ENCODE measurements around the gene RALGDS. TPM values are rescaled to one million over a fixed set of nuclear protein-coding genes. Genes with fewer than 3 reads are reported as not detected.

RALGDS gene
- total RNA-seq, 1 donor: 13.8 TPM

DNA sequence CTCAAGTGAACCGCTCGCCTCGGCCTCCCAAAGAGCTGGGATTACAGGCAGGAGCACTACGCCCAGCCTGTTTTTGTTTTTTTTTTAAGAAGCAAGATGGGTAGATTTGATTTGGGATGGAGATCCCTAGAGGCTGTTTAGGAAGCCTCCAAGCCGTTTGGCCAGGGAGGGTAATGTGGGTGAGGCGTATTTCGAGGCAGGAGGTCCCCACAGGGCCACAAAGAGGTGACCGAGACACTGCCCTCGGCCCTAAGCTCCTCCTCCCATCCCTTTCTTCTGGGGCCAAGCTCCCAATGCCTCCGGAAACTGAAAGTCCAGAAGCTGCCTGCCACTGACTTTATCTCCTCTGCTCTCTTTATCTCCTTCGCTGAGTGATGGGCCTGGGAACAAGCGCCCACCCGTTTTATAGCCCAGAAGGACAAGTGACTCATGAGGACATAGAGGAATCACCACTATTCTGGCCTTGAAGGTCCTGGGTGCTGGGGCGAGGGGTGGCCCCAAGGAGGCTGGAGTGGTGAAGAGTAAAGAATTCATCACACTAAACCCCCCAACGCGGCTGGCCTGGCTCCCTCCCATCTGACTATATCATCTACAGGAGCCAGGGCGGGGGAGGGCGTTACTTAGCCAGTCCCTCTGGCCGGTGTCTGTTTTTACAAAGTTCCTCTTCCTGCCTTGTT is 2.0 kb upstream of the RALGDS start:
- TF ChIP-seq, protein P1, sequence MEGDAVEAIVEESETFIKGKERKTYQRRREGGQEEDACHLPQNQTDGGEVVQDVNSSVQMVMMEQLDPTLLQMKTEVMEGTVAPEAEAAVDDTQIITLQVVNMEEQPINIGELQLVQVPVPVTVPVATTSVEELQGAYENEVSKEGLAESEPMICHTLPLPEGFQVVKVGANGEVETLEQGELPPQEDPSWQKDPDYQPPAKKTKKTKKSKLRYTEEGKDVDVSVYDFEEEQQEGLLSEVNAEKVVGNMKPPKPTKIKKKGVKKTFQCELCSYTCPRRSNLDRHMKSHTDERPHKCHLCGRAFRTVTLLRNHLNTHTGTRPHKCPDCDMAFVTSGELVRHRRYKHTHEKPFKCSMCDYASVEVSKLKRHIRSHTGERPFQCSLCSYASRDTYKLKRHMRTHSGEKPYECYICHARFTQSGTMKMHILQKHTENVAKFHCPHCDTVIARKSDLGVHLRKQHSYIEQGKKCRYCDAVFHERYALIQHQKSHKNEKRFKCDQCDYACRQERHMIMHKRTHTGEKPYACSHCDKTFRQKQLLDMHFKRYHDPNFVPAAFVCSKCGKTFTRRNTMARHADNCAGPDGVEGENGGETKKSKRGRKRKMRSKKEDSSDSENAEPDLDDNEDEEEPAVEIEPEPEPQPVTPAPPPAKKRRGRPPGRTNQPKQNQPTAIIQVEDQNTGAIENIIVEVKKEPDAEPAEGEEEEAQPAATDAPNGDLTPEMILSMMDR (IDR thresholded peaks at IDR 0.05; ENCODE audit: insufficient read depth, low read depth, low read length): no peak
- no peak overlapping the region for H3K4me3 ChIP-seq (ENCODE audit: low read depth, low read length)
- DNase-seq (ENCODE audit: low read depth): peak; percentile 78

DNA sequence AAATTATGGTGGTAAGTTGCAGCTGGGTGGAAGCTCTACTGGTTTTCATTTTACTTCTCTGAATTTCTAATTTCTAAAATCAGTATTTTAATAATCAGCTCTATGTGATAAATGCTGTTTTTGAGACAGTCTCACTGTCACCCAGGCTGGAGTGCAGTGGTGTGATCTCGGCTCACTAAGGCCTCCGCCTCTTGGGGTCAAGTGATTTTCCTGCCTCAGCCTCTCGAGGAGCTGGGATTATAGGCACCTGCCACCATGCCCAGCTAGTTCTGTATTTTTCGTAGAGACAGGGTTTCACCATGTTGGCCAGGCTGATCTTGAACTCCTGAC is 1.5 kb upstream of the RALGDS start:
- DNase-seq (ENCODE audit: low read depth): no peak
- TF ChIP-seq, protein P1 (IDR thresholded peaks at IDR 0.05; ENCODE audit: insufficient read depth, low read depth, low read length): no peak
- no peak overlapping the region for H3K4me3 ChIP-seq (ENCODE audit: low read depth, low read length)

DNA sequence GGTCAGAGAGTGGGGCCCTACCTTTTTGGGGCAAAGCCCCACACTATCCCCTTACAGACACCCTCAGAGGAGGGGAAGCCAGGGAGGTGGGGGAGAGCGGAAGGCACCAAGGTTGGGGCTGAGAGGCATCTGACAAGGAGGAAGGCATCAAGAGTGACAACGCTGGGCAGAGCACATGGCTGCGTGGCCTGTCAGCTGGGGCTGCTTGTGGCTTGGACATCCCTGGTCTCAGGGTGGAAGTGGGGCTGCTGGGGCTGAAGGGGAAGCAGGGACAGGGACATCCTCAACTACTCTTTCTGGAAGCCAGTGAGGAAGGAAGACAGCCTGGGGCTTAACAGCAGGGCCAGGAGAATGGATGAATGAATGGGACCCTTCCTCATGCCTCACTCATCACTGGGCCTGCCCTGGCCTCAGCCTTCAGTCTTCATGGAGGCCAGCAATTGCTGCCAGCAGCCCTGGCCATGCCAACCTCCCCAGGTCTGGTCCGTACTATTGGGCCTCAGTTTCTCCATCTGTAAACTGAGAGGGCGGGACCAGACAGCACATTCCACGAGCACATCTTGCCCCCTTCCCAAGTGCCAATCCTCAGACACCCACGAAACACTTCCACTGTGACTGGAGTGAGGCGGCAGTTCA is 993 bp upstream of the RALGDS start:
- TF ChIP-seq, protein P1 (IDR thresholded peaks at IDR 0.05; ENCODE audit: insufficient read depth, low read depth, low read length): no peak
- no peak overlapping the region for H3K4me3 ChIP-seq (ENCODE audit: low read depth, low read length)
- no peak for DNase-seq (ENCODE audit: low read depth)

DNA sequence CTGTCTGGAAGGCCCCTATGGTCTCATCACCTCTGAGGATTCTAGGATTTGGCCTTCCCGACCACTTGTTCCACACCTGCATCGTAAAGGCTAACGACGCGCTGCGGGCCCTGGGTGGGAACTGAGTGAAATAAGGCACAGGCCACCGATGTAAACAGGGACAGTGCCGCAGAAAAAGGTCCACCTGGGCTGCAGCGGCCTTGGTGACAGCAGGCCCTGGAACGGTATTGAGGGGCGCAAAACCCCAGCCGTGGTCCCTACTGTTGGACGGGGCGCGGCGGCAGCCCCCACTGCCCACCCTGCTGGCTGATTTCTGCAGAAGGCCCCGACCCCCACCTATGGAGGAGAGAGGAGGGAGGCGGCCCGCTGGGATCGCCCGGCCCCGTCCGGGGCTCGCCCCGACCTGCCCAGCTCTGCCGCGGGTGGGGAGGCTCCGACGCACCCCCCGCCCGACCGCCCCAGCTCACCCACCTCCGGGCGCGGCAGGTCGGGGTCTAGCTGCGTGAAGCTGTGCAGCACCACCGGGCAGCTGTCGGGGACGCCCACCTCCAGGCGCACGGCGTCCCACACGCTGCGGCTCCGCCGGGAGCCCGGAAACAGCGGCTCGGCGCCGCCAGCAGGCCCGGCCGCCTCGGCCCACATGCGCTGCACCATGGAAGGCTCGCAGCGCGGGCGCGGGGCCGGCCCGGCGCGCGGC is 391 bp downstream of the RALGDS start:
- DNase-seq (ENCODE audit: low read depth): no peak
- H3K4me3 ChIP-seq (ENCODE audit: low read depth, low read length): peak overlapping the region; percentile 71
- TF ChIP-seq, protein P1 (IDR thresholded peaks at IDR 0.05; ENCODE audit: insufficient read depth, low read depth, low read length): no peak

DNA sequence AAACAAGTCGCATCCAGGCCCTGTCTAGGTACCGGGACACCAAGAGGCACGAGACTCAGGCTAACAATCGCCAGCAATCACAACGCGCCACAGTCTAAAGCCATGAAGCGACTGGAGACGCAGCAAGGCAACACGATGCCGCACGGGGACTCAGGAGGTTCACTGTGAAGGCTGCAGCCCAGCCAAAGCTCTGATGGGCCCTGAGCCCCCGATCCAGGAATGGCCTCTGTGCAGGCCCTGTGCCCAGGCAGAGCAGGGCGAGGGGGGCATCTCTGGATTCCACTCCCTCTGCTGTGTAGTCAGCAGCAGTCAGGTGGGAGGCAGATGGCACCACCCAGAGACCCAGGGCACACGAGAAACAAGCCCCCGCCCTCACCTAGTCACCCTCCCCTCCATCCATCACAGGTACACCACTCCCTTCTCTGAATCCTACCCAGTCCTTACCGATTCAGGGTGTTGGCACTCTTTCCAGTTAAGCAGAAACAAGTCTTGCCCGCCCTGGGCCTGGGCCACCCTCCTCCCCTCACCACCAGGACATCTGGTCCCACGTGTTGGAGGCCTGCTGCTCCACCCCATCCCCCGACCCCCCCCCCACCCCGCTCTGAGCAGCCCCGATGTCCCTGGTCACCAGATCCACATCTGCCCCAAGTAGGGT is 1.1 kb downstream of the RALGDS start:
- H3K4me3 ChIP-seq (ENCODE audit: low read depth, low read length): peak overlapping the region; percentile 71
- TF ChIP-seq, protein P1 (IDR thresholded peaks at IDR 0.05; ENCODE audit: insufficient read depth, low read depth, low read length): no peak
- no peak for DNase-seq (ENCODE audit: low read depth)

DNA sequence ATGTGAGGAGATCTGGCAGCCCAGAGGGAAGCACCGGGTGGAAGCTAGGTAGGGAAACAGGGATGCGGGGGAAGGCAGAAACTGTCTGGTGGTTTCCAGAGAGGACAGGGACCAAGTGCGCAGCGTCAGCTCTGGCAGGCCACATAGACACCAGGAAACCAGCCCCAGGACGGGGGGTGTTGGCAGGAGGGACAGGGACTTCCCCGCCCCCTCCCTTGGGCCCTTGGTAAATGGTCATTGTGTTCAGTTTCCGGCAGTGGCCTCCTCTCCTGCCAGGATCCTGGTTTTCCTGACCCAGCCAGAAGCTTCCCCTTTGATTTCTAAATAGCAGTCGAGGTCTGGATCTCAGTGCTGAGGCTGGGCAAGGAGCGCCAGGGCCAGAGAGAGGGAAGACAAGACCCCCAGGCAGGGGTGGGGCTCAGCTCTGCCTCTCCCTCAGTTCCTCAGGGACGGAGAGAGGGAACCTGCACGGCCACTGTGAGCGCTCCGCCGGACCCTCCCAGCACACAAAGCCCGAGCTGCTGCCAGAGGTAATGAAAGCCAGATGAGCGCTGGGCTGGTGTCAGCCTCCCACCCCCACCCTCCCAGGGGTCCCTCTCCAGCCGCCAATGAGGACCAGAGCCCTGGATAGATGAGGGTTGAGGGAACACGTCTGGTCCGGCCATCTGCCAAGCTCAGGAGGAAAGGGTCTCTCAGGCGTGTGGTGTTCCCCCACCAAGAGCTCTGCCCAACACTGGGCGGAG is 1.8 kb downstream of the RALGDS start:
- DNase-seq (ENCODE audit: low read depth): no peak
- TF ChIP-seq, protein P1 (IDR thresholded peaks at IDR 0.05; ENCODE audit: insufficient read depth, low read depth, low read length): no peak
- H3K4me3 ChIP-seq (ENCODE audit: low read depth, low read length): peak overlapping the region; percentile 71
